Activated CD4-positive, alpha-beta T cell treated with anti-CD3 and anti-CD28 coated beads, Interleukin-2, Interleukin-4, amounts not matched to agents 100 ng/mL and 50 ng/mL, durations not matched to agents 16 hours and 8 hours (primary cell): ENCODE results near the gene ZNF516.

Experiments
- DNase-seq: peaks from one replicate; pipeline ENCODE4 v3.0.0-alpha.2; 2020; ENCODE audit warnings: low spot score

ZNF516 gene

DNA sequence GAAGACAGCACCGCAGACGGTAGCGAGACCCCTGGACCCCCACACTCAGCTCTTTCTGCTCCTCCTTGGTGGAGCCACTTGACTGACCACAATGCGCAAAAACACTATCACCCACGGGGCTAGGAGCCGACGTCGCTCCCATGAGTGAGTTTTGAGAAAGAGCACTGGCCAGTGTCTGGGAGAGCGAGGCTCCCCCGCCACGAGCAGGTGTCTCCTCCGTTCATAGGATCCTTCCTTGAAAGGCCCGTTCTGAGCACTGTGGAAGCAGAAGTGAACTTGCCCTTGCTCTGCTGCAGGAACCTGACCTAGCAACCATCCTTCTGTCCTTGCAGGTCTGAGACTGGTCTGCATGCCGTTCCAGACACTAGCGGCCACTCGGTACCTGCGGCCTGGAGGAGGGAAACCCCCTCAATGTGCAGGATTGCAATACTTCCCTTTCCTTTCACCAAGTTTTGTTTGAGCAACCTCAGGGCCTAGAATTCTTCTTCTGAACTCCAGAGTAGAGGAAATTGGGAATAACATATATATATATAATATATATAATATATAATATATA lies 12.9 kb upstream of the ZNF516 start:
- DNase-seq: no peak

DNA sequence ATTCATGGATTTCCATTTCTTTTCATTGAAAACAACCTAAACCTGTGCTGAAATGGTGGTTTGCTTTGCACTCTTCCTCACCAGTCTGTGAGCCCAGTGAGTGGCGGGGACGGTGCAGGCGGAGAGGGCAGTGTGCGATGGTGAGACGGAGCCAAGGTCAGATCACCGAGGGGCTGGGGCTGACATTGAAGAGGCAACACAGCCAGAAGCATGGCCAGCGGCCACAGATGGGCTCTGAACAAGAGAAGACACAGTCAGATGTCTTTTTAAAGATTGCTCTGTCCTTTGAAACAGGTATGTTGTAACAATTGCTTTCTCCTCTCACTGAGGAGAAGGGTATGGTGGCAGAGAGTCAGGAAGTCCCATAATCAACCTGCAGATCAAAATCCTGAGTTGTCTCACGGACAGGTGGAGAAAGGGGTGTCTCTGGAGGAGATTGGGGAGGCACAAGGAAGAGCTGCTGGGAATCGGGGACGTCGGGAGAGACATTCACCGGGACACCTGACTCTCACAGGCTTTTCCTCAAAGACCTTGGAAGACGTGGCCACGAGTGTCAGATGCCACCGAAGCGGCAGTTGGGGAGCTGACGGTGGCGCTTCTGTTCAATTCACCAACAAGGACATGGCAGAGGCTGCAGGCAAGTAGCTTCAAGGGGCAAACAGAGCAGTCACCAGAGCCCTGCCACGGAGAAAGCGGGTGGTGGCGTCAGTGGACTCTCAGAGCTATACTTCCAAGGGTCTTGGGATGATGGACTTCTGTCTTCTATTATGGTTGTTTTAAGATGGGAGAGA lies 12.1 kb upstream of the ZNF516 start:
- DNase-seq: no peak

- DNase-seq: no peak
These were observed 11.4 kb upstream of the ZNF516 start for GRCh38 chr18:76506395-76506794.

DNA sequence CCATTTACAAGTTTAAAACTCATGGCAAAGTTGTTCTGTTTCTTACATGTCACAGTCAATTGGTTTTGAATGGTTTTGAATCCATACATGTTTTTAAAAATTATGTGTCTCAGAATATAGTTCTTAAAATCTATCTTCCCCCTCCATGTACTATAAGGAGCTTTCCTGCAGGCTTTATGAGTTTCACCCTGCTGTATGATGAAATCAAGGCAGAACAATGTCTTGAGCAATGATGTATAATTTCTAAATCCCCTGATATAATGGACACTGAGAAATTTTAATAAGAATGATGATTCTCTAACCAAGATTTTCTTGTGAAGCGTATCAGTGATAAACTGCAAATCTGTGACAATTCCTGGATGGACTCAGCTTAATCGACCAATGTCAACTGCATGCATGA lies 10.6 kb upstream of the ZNF516 start:
- no peak for DNase-seq

DNA sequence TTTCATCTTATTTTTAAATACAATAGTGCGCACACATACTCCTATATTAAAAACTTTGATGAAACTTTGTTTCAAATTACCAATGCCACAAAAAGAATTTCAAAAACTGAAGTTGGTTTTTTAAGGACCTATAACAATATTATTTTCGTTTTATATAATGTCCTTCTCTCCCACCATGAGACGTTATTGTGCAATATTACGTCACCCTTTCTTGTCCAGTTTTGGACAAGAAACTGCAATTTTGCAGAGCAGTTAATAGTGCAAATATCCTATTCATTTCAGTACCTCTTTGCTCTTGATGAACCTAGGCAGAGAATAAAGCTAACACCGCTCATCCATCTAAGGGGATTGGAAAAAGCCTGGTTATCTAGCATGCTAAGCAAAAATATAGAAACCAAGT lies 9.7 kb upstream of the ZNF516 start:
- DNase-seq: no peak

DNA sequence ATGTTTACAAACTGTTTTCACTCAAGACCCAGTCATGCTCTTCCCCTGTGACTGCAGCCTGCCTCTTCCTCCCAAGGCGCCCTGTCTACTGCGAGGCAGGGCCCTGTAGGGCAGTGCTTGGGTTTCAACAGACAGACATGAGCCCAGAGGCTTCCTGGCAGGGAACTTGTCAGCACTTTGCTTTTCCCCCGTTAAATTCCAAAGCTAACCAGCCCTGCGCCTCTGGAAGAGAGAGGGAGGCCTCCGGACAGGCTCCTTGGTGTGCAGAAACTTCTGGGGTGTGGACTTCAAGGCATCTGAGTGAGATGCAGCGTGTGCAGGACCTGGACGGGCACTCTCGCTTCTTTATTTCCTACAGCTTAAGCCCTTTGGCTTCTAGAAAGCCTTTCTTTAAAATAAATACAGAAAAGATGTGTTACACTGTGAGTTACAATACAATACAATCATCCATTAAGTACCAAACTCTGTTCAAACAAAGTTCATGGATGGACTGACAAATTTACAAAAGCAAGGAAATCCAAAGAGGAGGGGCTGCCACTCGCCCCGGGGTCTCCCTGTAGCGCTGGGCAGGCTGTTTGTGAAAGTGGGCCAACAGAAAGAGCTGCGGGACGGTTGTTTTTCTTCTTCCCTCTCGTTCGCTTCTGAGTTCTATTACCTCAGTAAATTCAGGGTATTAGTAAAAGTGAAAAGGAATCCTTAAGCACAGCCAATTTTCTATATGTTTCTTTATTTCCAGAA lies 8.8 kb upstream of the ZNF516 start:
- no peak for DNase-seq

DNA sequence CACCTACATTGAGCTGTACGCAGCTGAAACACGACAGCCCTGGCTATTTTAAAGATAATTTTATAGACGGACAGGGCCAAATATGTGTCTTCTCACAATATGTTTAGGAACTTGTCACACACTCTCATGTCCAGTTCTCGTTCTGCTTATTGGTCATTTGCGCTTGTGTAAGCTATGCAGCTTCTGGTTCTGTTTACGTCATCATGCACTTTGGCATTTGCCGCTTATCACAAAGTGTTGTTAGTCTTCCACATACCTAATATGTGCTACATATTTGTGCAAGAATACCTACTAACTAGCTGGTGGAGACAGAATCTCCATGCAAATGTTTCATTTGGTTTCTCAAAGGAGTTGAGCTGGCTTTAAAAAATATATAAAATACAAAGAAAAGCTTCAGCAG lies 7.5 kb upstream of the ZNF516 start:
- DNase-seq: no peak

GRCh38 chr18:76499637-76500340 lies 4.7 kb upstream of the ZNF516 start:
- no peak for DNase-seq

GRCh38 chr18:76499021-76499420 lies 4.0 kb upstream of the ZNF516 start:
- no peak for DNase-seq

DNA sequence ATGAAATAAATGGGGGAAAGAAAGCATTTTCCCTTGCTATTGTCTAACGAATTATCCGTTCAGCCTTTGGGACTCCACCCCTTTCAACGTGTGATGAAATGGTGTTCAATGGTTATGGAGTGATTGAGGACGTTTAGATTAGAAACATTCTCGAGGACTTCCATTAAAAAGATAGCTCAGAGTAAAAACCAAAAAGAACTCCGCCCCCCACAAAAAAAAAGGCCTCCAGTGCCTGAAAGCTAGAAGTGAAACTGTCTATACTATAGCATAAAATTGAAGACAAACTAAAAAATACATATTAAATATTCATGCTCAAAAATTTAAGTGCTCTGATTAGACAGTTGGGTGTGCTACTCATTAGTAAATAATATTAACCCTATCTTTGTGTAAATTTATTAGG lies 3.0 kb upstream of the ZNF516 start:
- DNase-seq: no peak

DNA sequence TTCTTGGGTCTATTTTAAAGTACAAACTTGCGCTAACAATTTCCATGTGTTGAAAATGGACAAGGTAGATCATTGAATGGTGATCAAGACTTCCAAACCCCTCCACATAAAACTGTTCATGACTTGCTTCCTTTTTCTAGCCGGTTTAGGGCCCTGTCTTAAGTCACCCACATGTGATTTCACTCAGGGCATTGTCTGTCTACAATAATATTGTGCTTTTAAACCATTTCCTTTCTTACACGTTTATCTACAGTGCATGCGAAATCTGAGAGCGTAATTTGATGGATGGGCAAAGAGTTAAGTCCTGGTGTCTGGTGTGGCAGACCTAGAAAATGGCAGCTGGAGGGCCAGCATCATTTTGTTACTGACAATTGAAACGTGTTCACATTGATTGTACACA lies 2.0 kb upstream of the ZNF516 start:
- DNase-seq: no peak

DNA sequence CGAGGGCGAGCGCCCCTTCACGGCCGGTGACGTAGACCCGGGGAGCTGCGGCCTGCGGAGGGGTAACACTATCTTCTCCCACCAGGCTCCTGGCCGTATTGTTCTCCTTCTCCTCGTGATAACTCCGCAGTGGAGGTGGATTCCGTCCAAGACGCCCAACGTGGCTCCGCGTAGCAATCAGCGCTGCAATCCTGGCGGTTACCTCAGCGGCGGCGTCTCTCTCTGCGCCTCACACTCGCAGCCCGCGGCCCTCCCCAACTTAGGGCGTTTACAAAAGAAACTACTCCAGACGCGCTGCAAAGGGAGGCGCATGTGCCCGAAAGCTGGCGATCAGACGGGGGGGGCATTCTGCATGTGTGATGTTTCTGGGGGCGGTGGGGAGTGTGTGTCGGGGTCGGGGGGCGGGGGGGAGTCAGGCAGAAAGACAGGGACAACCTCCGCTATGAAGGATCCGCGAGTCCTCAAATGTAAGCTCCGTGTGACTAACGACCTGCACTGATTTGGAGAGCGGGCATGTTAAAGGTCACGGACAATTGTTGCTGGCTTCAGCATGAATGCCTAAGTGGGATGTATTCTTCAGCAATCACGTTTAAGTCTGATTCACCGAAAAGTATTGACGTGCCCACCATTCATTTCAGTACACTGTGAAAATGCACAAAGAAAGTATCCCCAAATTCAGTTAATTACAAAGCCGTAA lies 1.3 kb upstream of the ZNF516 start:
- no peak for DNase-seq

- no peak for DNase-seq
These were observed 572 bp upstream of the ZNF516 start for GRCh38 chr18:76495435-76496193.

DNA sequence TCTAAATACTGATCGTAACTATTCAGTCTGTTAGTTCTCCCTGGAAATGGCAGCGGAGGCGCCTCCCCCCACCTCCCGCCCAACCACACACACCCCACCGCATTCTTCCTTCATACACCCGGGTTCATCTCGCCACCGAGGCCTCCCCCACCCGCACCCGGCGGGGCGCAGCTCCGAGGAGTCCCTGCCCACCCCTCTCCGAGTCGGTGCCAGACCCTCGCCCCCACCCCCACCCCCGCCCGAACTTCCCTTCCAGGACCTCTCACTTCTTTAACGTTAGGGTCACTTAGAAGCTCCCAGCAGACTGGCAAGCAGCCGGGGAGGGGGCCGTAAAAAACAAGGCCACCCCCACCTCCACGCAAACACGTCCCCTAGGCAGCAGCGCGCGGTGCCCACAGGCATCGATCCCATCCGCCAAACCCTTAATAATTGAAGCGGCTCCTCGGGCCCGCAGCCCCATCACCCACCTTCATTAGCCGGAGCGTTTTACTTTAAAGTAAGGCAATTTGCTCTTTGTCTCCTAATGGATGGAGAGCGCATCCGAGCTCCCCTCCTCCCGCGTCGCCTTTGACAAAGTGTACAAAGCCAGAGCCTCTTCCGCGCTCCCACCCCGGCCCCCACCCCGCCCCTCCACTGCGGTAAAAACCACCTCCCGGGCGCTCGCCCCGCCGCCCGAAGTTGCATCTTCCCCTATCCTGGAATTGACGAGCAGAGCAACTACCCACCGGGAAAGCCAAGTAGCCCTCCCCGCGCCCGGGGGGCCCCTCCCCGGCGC lies 624 bp downstream of the ZNF516 start:
- DNase-seq: no peak

GRCh38 chr18:76493213-76494161 lies 1.6 kb downstream of the ZNF516 start:
- DNase-seq: no peak

GRCh38 chr18:76492669-76493212 lies 2.3 kb downstream of the ZNF516 start:
- peak; percentile 98 for DNase-seq

GRCh38 chr18:76491776-76492668 lies 3.0 kb downstream of the ZNF516 start:
- no peak for DNase-seq

DNA sequence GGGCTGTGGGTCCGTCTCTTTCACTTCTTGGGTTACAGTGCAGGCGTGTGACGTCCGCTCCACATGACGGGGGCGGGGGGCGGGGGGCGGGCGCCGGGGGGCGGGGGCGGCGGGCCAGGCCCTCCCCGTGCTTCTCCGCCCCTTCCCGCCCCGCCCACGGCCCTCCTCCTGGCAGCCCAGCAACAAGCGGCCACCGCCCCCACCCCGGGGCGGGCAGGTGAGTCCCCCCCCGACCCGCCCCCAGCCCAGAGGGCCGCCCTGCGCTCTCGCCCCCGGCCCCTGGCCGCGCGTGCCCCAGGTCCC lies 3.6 kb downstream of the ZNF516 start:
- DNase-seq: peak; percentile 35
